Caki2 (cell line): ENCODE data around the gene PTPRU. TPM values are rescaled to one million over a fixed set of nuclear protein-coding genes. Genes with fewer than 3 reads are reported as not detected.

Experiments
- DNase-seq: peaks from one replicate; pipeline ENCODE4 v3.0.0-alpha.2; 2015; ENCODE audit warnings: low read depth
- in situ Hi-C: cut with HindIII; loops from 2 replicates; pipeline ENCODE4 v1.10.0; 2016; ENCODE audit warnings: low sequenced_read_pairs, low pct_unique_long_range_greater_than_20kb, mixed read lengths
- total RNA-seq: library from RNA; depleted of rRNA; stranded (reverse); fragments of >200 nt; shearing (Covaris generic); gene quantifications from 2 replicates; pipeline ENCODE4 v1.2.3, GENCODE V29; 2014; ENCODE audit warnings: low replicate concordance

PTPRU gene
- total RNA-seq, 1 experiment from 2014 or later = 43.4 TPM

DNA sequence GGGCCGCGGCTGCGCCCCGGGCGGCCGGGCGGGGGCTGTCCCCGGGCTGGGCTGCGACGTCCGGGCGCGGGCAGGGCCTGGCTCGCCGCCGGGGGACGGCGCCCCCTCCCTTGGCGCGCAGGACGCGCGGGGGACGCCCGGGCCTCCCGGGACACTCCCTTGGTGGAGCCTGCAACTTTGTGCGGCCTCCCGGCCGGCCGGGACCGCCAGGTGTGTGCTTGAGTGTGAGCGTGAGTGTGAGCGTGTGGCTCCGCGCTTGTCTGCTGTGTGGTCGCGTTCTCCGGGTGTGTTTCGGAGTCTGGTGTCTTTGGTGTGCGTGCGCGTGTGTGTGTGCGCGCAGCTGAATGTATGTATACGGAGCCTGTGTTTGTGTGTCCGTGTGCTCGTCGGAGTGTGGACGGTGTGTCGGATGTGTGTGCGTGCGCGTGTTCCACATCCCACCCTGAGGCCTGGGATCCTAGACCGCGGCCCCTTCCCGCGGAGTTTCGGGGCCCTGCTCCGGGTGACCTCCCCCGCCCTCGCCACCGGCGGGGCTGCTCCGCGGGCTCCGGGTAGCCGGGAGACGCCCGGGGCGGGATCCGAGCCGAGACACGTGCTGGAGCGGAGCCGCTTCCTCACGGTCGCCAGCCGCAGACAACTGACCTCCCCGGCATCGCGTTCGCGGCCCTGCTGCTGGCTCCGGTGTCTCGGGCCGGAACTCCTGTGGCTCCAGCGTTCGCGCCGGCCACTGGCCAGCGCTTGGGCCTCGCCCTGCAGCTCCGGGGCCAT is 1.7 kb downstream of the PTPRU start:
- peak; percentile 48 for DNase-seq
- in situ Hi-C loops = loop anchor here (25.0 kb wide), 1 partner anchor 124 kb away; no protein-coding TSS in a partner anchor

DNA sequence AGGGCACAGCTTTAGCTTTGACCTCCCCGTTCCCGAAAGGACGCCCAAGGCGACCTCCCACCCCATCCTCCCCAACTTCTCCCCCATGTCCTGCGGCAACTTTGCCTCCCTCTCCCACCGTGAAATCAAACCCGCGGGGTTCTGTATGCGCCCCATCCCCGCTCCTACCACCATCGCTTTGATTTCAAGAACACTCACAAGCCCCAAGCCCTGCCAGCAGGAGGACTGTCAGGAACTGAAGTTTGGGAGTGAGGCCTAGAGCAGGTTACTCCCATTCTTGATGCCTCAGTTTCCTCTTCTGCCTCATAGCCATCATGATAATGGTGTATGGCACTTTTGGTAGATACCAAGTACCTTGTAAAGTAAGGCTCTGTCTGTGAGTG is 2.3 kb downstream of the PTPRU start:
- in situ Hi-C loops = loop anchor here (25.0 kb wide), 1 partner anchor 124 kb away; no protein-coding TSS in a partner anchor

DNA sequence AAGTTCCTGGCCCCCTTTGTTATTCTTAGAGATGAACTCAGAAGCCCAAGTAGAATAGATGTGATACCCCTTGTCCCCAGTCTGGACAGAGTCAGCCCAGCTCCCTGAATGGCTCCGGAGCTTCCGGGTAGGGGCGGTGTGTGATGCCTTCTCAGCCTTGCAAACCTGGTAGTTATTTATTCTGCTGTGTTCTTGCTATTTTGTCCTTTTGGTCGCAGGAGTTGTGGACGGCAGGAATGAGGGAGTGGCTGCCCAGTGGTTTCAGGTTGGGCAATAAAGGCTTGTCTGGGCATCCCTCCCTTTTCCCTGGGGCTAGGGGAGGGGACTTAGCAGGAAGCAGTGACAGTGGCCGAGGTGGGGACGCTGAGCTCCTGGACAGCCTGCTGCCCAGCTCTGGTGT is 2.8 kb downstream of the PTPRU start:
- peak; percentile 88 for DNase-seq
- in situ Hi-C loops = loop anchor here (25.0 kb wide), 1 partner anchor 123 kb away; no protein-coding TSS in a partner anchor

More for the DNA sequence above, 2.3 kb downstream of the PTPRU start:
- DNase-seq = no peak

DNA sequence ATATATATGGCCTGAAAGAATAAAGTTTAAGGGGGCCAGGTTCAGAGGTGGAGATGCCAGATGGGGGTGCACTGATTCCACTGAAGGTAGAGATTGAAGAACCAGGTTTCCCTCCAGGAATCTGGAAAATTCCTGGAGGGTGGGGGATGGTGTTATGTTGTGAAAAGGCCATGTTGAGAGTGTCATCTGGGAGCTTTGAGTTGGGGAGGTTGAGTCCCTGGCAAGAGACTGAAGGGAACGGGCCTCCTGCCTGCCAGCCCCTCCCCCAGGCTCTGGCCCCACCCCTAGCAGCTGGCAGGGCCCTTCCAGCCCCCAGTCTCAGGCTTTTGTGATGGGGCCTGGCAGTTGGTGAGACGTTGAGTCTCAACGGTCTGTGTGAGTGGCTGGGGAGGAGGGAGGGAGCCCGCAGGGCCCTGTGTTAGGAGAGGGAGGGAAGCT is 4.1 kb downstream of the PTPRU start:
- no peak for DNase-seq
- in situ Hi-C loops = loop anchor here (25.0 kb wide), 1 partner anchor 122 kb away; no protein-coding TSS in a partner anchor

DNA sequence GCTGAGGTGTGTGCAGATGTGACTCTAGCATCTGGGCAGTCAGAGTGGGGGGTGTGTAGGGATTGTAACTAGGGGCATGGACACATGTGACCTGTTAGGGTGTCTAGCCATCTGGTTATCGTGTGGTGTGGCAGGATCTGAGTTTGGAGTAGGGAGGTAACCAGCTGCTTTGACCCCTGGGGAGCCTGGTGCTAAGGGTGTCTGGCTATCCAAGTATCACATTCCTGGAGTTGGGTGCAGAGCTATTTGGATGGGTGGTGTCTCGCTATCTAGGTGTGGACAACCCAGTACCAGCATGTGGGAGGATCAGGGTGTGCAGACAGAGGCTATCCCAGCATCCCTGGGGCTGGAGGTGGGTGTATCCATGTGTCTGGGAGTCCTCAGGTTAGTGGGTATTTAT is 4.7 kb downstream of the PTPRU start:
- in situ Hi-C loops = loop anchor here (25.0 kb wide), 1 partner anchor 121 kb away; no protein-coding TSS in a partner anchor
- DNase-seq = no peak

DNA sequence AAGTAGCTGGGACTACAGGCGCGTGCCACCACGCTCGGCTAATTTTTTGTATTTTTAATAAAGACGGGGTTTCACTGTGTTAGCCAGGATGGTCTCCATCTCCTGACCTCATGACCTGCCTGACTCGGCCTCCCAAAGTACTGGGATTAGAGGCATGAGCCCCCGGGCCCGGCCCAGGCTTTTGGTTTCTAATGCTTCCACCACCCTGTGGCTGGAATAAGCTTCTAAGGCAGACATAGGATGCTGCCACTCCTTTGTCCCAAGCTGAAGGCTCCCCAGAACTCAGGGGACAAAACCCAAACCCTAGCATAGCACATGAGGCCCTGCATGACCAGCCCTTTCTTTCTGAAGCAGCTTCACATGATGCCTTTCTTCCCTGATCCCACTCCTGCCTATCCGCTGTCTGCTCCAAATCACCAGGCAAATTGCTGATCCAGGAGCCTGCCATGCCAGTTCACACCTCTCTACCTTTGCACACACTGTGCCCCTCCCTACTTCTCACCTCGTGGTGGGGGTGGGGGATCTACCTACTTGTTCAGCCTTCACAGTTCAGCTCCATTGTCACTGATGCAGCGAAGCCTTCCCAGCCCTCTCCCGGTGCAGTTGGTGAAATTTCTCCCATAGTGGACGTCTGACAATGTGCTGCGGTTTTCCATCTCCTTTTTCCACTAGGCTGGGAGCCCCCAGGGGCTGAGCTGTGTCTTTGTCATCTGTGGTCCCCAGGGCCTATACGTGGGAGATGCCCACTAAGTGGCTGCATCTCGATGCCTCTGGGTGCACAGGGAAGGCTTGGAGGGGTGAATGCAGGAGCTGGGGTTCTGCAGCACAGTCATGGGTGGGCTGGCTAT is 6.9 kb downstream of the PTPRU start:
- DNase-seq = no peak
- in situ Hi-C loops = loop anchor here (25.0 kb wide), 1 partner anchor 119 kb away; no protein-coding TSS in a partner anchor

GRCh38 chr1:29243871-29244200 is 7.5 kb downstream of the PTPRU start:
- in situ Hi-C loops = loop anchor here (25.0 kb wide), 1 partner anchor 118 kb away; no protein-coding TSS in a partner anchor
- DNase-seq = no peak

GRCh38 chr1:29245261-29245660 is 8.9 kb downstream of the PTPRU start:
- in situ Hi-C loops = loop anchor here (25.0 kb wide), 1 partner anchor 117 kb away; no protein-coding TSS in a partner anchor

DNA sequence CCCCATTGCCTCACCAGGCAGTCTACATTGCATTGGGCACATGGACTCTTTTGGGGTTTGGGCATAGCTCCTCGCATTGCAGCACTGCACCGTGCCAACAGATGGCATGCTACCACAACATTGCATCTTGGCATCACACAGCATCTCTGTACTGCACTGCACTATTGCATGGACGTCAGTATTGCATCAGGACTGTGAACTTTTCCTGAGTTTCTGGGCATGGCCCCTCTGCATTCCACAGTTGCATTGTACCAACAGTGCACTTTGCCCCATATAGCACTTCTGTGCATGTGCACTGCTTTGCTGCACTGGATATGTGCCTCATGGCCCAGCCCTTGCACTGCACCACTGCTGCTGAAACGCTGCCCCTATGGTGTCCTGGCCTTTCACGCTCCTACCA is 9.6 kb downstream of the PTPRU start:
- no peak for DNase-seq
- in situ Hi-C loops = loop anchor here (25.0 kb wide), 1 partner anchor 116 kb away; no protein-coding TSS in a partner anchor

More at GRCh38 chr1:29245261-29245660, 8.9 kb downstream of the PTPRU start:
- no peak for DNase-seq

- no peak for DNase-seq
- in situ Hi-C loops = loop anchor here (25.0 kb wide), 1 partner anchor 115 kb away; no protein-coding TSS in a partner anchor
Measured at GRCh38 chr1:29247044-29247443, 10.7 kb downstream of the PTPRU start.

DNA sequence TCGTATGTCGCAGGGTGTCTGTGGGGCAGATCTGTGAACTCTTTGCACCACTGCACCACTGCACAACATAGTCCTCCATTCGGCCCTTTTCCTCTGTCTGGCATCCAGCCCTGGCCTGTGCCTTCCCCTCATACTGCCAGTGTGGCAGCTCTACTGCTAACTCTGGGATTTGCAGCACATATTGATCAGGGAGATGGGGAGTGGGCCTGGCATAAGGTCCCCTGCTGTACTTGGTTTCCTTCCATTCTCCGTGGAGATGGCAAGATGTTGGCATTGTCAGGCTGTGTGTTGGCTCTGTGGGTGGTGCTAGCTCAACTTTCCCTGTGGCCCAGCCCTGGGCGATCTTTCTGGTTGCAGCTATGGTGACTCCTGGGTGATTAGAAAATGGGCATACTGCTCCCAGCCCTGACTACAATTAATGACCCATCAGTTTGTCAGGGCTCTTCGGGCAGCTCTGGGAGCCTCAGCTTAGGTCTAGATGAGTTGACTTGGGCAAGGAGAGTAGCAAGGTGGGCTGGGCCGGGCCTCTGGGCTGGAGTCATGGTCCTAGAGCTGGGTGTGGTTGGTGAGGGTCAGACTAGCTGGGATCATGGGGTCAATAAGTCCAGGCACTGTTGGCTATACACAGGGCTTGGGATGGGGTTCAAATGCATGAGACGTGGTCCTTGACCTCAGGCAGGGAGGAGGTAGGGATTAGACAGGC is 11.4 kb downstream of the PTPRU start:
- DNase-seq = no peak
- in situ Hi-C loops = loop anchor here (25.0 kb wide), 1 partner anchor 115 kb away; no protein-coding TSS in a partner anchor

- no peak for DNase-seq
- in situ Hi-C loops = loop anchor here (25.0 kb wide), 1 partner anchor 114 kb away; no protein-coding TSS in a partner anchor
Measured at GRCh38 chr1:29248409-29248808, 12.1 kb downstream of the PTPRU start.

DNA sequence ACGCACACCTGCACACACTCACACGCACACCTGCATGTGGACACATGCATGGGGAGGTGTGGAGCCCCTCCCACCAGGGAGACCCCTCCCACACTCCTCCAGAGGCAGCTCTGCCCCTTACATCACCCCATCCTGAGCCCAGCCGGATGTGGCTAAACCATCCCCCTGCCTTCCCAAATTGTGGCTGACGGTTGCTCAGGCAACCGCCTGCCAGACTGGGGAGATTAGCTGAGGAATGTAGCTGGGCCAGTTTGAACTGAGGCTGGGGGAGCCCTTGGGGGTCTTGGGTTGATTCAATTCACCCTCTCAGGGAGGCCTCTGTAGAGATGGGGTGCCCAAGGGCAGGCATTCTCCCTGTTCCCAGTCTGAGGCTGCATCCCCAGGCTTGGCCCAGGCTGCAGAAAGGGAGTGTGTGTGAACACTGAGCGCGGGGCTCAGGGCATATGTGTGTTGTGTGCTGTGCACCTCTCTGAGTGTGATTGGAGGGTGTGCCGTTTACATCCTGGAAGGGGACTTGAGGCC is 12.9 kb downstream of the PTPRU start:
- no peak for DNase-seq
- in situ Hi-C loops = loop anchor here (25.0 kb wide), 1 partner anchor 113 kb away; no protein-coding TSS in a partner anchor

GRCh38 chr1:29249951-29250581 is 13.7 kb downstream of the PTPRU start:
- DNase-seq = no peak
- in situ Hi-C loops = loop anchor here (25.0 kb wide), 1 partner anchor 112 kb away; no protein-coding TSS in a partner anchor

GRCh38 chr1:29251164-29252124 is 15.1 kb downstream of the PTPRU start:
- no peak for DNase-seq
- in situ Hi-C loops = no loop called here

DNA sequence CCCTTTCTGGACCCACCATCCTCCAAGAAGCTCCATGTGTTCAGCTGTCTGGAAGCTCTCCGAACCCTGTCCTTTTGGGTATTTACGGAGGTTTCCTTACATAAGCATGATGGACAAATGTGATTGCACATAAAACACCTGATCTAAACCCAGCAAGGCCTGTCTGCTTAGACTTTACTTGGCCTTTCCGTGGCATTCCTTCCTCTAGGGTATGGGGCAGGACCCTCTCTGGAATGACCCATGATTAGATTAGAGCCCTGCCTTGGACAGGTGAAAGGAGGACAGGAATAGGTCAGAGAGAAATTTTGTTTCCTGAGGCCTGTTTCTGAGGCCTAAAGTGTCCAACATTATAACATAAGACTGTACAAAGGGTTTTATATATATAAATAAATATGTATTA is 16.9 kb downstream of the PTPRU start:
- no peak for DNase-seq
- in situ Hi-C loops = no loop called here
